ENCODE measurements around the gene TOR1AIP2. TPM values are rescaled to one million over a fixed set of nuclear protein-coding genes. Genes with fewer than 3 reads are reported as not detected.

TOR1AIP2 gene
- total RNA-seq, 2 experiments from 2014 or later, result 71.6 to 72.7 TPM

- Histone ChIP-seq H3K36me3 (ENCODE audit: insufficient read depth, low read length) (no peaks in the 10 kb centered on the region), H3K4me3 (ENCODE audit: low read length) (no peak overlapping the region), H3K27me3 (ENCODE audit: control insufficient read depth in 1 of 2, insufficient read depth in 2 of 2, low read length in 2 of 2) (no peaks in the 10 kb centered on the region), H3K27ac (ENCODE audit: low read depth in 1 of 2, low read length in 2 of 2) (no peak overlapping the region), H3K9me3 (ENCODE audit: control insufficient read depth in 1 of 2, insufficient read depth in 1 of 2, low read length in 2 of 2) (no peaks in the 10 kb centered on the region), H3K4me1 (ENCODE audit: insufficient read depth, low read length) (no peaks in the 10 kb centered on the region)
- TF ChIP-seq CTCF (IDR thresholded peaks at IDR 0.05), result no peak
- intact Hi-C loops (cut with DNase I, micrococcal nuclease), result no loop called here
- H3K36me3 Mint-ChIP-seq (ENCODE audit: low read depth), result no peaks in the 10 kb centered on the region
- H3K27ac Mint-ChIP-seq, result no peak overlapping the region
- H3K4me3 Mint-ChIP-seq, result no peak overlapping the region
- H3K27me3 Mint-ChIP-seq, result no peaks in the 10 kb centered on the region
- H3K9me3 Mint-ChIP-seq, result no peaks in the 10 kb centered on the region
- no peak for ATAC-seq (ENCODE audit: poor library complexity)
- ChIA-PET CTCF (interaction anchor here (1.0 kb wide), 1 partner anchor 118 kb away, joined by 3 read pairs; no protein-coding TSS in a partner anchor), POLR2A (interaction anchor here (1.0 to 2.2 kb wide), 2 partner anchors 9 to 58 kb away, joined by 3 to 8 read pairs; partner anchors contain the start of gene TOR1AIP1)
- H3K4me1 Mint-ChIP-seq (ENCODE audit: low read depth), result peaks cover 5% of the 10 kb centered on the region
- no peak for DNase-seq
These were observed 53.3 kb downstream of the TOR1AIP2 start for GRCh38 chr1:179824265-179824664.

- Mint-ChIP-seq H3K4me1 (ENCODE audit: low read depth) (peaks cover 5% of the 10 kb centered on the region), H3K27me3 (no peaks in the 10 kb centered on the region), H3K36me3 (ENCODE audit: low read depth) (no peaks in the 10 kb centered on the region), H3K9me3 (no peaks in the 10 kb centered on the region), H3K4me3 (no peak overlapping the region), H3K27ac (no peak overlapping the region)
- ATAC-seq (ENCODE audit: poor library complexity) (no peak), DNase-seq (no peak)
- ChIA-PET POLR2A (interaction anchor here (0.6 to 2.2 kb wide), 3 partner anchors 9 to 59 kb away, joined by 3 to 8 read pairs (median 3); partner anchors contain the start of gene TOR1AIP1), CTCF (interaction anchor here (1.0 kb wide), 1 partner anchor 117 kb away, joined by 3 read pairs; no protein-coding TSS in a partner anchor)
- no peaks in the 10 kb centered on the region for H3K9me3 ChIP-seq (ENCODE audit: control insufficient read depth in 1 of 2, insufficient read depth in 1 of 2, low read length in 2 of 2)
- no peaks in the 10 kb centered on the region for H3K36me3 ChIP-seq (ENCODE audit: insufficient read depth, low read length)
- H3K27ac ChIP-seq (ENCODE audit: low read depth in 1 of 2, low read length in 2 of 2), result no peak overlapping the region
- no peaks in the 10 kb centered on the region for H3K4me1 ChIP-seq (ENCODE audit: insufficient read depth, low read length)
- TF ChIP-seq CTCF (IDR thresholded peaks at IDR 0.05), result no peak
- intact Hi-C loops (cut with DNase I, micrococcal nuclease), result no loop called here
- no peaks in the 10 kb centered on the region for H3K27me3 ChIP-seq (ENCODE audit: control insufficient read depth in 1 of 2, insufficient read depth in 2 of 2, low read length in 2 of 2)
- H3K4me3 ChIP-seq (ENCODE audit: low read length), result no peak overlapping the region
These were observed 53.9 kb downstream of the TOR1AIP2 start for GRCh38 chr1:179823693-179824092.

GRCh38 chr1:179822065-179822464, 55.5 kb downstream of the TOR1AIP2 start:
- Mint-ChIP-seq H3K27me3 (no peaks in the 10 kb centered on the region), H3K9me3 (no peaks in the 10 kb centered on the region), H3K4me1 (ENCODE audit: low read depth) (peaks cover 4% of the 10 kb centered on the region), H3K4me3 (no peak overlapping the region), H3K36me3 (ENCODE audit: low read depth) (no peaks in the 10 kb centered on the region), H3K27ac (no peak overlapping the region)
- H3K9me3 ChIP-seq (ENCODE audit: control insufficient read depth in 1 of 2, insufficient read depth in 1 of 2, low read length in 2 of 2), result no peaks in the 10 kb centered on the region
- ATAC-seq (ENCODE audit: poor library complexity) (no peak), DNase-seq (no peak)
- H3K36me3 ChIP-seq (ENCODE audit: insufficient read depth, low read length), result no peaks in the 10 kb centered on the region
- CTCF ChIA-PET, result interaction anchor here (0.8 kb wide), 1 partner anchor 116 kb away, joined by 3 read pairs; no protein-coding TSS in a partner anchor
- intact Hi-C loops (cut with DNase I, micrococcal nuclease), result no loop called here
- TF ChIP-seq CTCF (IDR thresholded peaks at IDR 0.05), result no peak
- POLR2A ChIA-PET, result interaction anchor here (1.3 to 1.6 kb wide), 2 partner anchors 10 to 60 kb away, joined by 4 to 6 read pairs; partner anchors contain the start of gene TOR1AIP1
- no peak overlapping the region for H3K4me3 ChIP-seq (ENCODE audit: low read length)
- H3K27me3 ChIP-seq (ENCODE audit: control insufficient read depth in 1 of 2, insufficient read depth in 2 of 2, low read length in 2 of 2), result no peaks in the 10 kb centered on the region
- H3K27ac ChIP-seq (ENCODE audit: low read depth in 1 of 2, low read length in 2 of 2), result no peak overlapping the region
- no peaks in the 10 kb centered on the region for H3K4me1 ChIP-seq (ENCODE audit: insufficient read depth, low read length)

Data from CD4-positive, alpha-beta T cell (primary cell).